Measurements from ENCODE around the gene ITGA8.

GRCh38 chr10:15729890-15730289, 10.2 kb upstream of the ITGA8 start:
- no peak for TF ChIP-seq GATA3 (IDR thresholded peaks at IDR 0.05; ENCODE audit: low read depth, low read length)
- no peak for TF ChIP-seq GATA2 (IDR thresholded peaks at IDR 0.05; ENCODE audit: low read depth, low read length)
